ENCODE measurements around the gene KHNYN.

DNA sequence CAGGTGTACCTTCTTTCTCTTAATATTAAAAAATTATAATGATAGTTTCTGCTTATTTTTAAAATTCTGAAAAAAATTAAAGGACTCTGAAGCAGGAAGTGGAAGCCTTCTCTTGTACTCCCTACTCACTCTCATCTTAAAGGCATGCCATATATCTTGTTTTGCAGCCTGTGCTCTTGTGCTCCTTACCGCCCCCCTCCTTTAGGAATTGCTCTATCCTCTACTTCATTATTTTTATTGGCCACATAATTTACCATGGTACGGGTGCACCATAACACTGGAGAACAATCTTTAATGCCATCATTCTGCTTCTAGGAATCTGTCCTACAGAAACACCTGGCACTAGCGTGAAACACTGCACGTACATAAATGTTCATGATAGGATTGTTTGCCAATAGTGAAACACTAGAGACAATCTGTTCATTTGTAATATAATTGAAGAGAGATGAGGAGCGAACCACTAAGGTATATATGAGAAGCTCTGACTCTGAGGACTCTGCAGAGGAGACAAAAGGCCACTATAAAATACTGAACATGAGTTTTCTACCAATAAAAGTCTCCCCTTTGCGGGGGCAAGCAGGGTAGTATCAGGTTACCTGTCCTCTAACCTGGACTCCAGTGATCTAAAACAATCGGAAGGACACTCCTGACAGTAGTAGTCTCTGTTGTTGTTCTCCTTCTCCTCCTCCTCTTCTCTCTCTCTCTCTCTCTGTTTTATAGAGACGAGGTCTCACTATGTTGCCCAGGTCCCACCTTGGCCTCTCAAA lies 37.2 kb upstream of the KHNYN start:
- TF ChIP-seq, protein P1, sequence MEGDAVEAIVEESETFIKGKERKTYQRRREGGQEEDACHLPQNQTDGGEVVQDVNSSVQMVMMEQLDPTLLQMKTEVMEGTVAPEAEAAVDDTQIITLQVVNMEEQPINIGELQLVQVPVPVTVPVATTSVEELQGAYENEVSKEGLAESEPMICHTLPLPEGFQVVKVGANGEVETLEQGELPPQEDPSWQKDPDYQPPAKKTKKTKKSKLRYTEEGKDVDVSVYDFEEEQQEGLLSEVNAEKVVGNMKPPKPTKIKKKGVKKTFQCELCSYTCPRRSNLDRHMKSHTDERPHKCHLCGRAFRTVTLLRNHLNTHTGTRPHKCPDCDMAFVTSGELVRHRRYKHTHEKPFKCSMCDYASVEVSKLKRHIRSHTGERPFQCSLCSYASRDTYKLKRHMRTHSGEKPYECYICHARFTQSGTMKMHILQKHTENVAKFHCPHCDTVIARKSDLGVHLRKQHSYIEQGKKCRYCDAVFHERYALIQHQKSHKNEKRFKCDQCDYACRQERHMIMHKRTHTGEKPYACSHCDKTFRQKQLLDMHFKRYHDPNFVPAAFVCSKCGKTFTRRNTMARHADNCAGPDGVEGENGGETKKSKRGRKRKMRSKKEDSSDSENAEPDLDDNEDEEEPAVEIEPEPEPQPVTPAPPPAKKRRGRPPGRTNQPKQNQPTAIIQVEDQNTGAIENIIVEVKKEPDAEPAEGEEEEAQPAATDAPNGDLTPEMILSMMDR (IDR thresholded peaks at IDR 0.05), result no peak
- TF ChIP-seq POLR2A (IDR thresholded peaks at IDR 0.05), result no peak
